Vagina (tissue), 2 donors: ENCODE measurements around the gene PCDHGA9. TPM values are rescaled to one million over a fixed set of nuclear protein-coding genes. Genes with fewer than 3 reads are reported as not detected.
A peak's percentile ranks its signal among the peaks of the same experiment; 100 is the strongest.

ENCODE experiments used
- DNase-seq, 2 donors: peaks; one replicate each; pipeline ENCODE4 v3.0.0-alpha.2; 2017; ENCODE audit errors: extremely low spot score in 2 of 2
- H3K27ac ChIP-seq: fragments of 200-600 bp; sonication (generic); one replicate; pipeline ENCODE4 v1.5.1; 2019
- H3K27me3 ChIP-seq: fragments of 200-600 bp; sonication (generic); one replicate; pipeline ENCODE4 v1.5.1; 2019
- H3K36me3 ChIP-seq, 2 donors: fragments of 200-600 bp; sonication (generic); one replicate each; pipeline ENCODE4 v1.5.1; 2017 to 2019
- H3K4me1 ChIP-seq: fragments of 200-600 bp; sonication (generic); one replicate; pipeline ENCODE4 v1.5.1; 2019
- H3K4me3 ChIP-seq, 2 donors: fragments of 200-600 bp; sonication (generic); 1 replicate in 1 of 2; 2 replicates in 1 of 2; pipeline ENCODE4 v1.5.1; 2016 to 2019
- H3K9me3 ChIP-seq: fragments of 200-600 bp; sonication (generic); one replicate; pipeline ENCODE4 v1.5.1; 2019
- POLR2A ChIP-seq, 2 donors: fragments of 450-650 bp; IDR thresholded peaks; one replicate each; pipeline ENCODE4 v1.6.1; 2017; ENCODE audit warnings: antibody characterized with exemption in 2 of 2, mild to moderate bottlenecking in 2 of 2, moderate library complexity in 2 of 2
- POLR2AphosphoS5 ChIP-seq, 2 donors: sonication (generic); formaldehyde crosslinking; IDR thresholded peaks; one replicate each; pipeline ENCODE4 v1.9.0; 2017; ENCODE audit warnings: antibody characterized with exemption in 2 of 2, mild to moderate bottlenecking in 2 of 2, low read depth in 1 of 2; ENCODE audit not compliant: insufficient read depth in 1 of 2
- intact Hi-C: fragments of 100-400 bp; cut with DNase I; formaldehyde crosslinking; loops from one replicate; pipeline ENCODE4 v1.15.1; 2023
- total RNA-seq: library from RNA; depleted of rRNA; stranded (reverse); fragments of >200 nt; gene quantifications from one replicate; pipeline ENCODE4 v1.2.3, GENCODE V29; 2016
- TF ChIP-seq, protein P1 (sequence below), 3 experiments: fragments of 450-650 bp in 2 of 3; fragments of 200-600 bp in 1 of 3; sonication (generic) in 1 of 3; IDR thresholded peaks; one replicate each; pipeline ENCODE4 v1.5.1; 2017 to 2019; ENCODE audit warnings: antibody characterized with exemption in 3 of 3, mild to moderate bottlenecking in 2 of 3, moderate library complexity in 2 of 3

Gene PCDHGA9
- total RNA-seq, 1 donor from 2014 or later: 8.8 TPM

DNA sequence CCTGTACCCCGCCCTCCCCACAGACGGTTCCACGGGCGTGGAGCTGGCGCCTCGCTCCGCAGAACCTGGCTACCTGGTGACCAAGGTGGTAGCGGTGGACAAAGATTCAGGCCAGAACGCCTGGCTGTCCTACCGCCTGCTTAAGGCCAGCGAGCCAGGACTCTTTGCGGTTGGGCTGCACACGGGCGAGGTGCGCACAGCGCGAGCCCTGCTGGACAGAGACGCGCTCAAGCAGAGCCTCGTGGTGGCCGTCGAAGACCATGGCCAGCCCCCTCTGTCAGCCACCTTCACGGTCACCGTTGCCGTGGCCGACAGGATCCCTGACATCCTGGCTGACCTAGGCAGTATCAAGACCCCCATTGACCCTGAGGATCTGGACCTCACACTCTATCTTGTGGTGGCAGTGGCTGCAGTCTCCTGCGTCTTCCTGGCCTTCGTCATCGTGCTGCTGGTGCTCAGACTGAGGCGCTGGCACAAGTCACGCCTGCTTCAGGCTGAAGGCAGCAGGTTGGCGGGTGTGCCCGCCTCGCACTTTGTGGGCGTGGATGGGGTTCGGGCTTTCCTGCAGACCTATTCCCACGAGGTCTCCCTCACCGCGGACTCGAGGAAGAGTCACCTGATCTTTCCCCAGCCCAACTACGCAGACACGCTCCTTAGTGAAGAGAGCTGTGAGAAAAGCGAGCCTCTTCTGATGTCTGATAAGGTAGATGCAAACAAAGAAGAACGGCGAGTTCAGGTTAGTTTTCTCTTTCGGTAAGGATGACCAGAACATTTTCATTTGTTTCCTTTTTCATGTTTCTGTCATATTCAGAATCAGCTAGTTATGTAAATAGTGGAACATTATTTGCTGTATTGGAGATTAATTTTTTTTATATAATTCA is 36.3 kb upstream of the PCDHGA9 start:
- Histone ChIP-seq H3K4me3 (no peak overlapping the region), H3K36me3 (peaks cover 0 to 8% of the 10 kb centered on the region in 2 donors), H3K9me3 (peaks cover 74% of the 10 kb centered on the region), H3K27ac (no peak overlapping the region), H3K4me1 (no peaks in the 10 kb centered on the region), H3K27me3 (no peaks in the 10 kb centered on the region)
- DNase-seq: no peak
- intact Hi-C loops: no loop called here
- no peak for TF ChIP-seq POLR2AphosphoS5 (IDR thresholded peaks at IDR 0.05; ENCODE audit: insufficient read depth in 1 of 2, low read depth in 1 of 2)
- TF ChIP-seq POLR2A (IDR thresholded peaks at IDR 0.05): no peak
- TF ChIP-seq, protein P1, sequence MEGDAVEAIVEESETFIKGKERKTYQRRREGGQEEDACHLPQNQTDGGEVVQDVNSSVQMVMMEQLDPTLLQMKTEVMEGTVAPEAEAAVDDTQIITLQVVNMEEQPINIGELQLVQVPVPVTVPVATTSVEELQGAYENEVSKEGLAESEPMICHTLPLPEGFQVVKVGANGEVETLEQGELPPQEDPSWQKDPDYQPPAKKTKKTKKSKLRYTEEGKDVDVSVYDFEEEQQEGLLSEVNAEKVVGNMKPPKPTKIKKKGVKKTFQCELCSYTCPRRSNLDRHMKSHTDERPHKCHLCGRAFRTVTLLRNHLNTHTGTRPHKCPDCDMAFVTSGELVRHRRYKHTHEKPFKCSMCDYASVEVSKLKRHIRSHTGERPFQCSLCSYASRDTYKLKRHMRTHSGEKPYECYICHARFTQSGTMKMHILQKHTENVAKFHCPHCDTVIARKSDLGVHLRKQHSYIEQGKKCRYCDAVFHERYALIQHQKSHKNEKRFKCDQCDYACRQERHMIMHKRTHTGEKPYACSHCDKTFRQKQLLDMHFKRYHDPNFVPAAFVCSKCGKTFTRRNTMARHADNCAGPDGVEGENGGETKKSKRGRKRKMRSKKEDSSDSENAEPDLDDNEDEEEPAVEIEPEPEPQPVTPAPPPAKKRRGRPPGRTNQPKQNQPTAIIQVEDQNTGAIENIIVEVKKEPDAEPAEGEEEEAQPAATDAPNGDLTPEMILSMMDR (IDR thresholded peaks at IDR 0.05): no peak

DNA sequence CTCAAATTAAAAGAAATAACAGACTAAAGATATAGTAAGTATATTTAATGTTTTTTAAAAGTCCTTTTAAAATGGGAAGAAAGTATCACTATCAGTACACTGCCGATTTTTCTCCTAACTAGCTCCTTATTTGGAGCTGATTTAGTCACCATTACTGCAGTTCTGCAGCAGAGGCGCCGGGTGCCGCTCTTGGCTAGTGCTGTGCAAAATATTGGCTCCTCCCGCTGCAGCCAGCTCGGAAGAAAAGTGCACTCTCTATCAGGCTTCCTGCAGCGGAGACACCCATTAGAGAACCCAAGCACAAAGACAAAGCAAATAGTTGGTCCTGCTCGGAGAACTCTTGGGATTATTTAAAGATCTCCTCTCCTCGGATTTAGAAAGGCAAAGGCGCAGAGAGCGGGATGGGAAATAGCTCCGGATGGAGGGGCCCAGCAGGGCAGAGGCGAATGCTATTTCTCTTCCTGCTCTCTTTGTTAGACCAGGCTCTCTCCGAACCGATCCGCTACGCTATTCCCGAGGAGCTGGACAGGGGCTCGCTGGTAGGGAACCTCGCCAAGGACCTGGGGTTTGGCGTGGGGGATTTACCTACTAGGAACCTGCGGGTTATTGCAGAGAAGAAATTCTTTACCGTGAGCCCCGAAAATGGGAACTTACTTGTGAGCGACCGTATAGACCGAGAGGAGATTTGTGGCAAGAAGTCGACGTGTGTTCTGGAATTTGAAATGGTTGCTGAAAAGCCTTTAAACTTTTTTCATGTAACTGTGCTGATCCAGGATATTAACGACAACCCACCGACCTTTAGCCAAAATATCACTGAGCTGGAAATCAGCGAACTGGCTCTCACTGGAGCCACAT is 32.4 kb upstream of the PCDHGA9 start, which contains the start of gene PCDHGB3:
PCDHGB3 (plus strand) TSS at position 249 of the 855 bp plus-strand sequence; CDS start at position 402, 153 bp downstream.
- Histone ChIP-seq H3K4me3 (peak within 1 kb of the TSS; percentile 7 to 9), H3K27ac (no peak within 1 kb of the TSS), H3K9me3 (peaks cover 87% of the 10 kb centered on the region), H3K27me3 (no peaks in the 10 kb centered on the region), H3K36me3 (peaks cover 0 to 15% of the 10 kb centered on the region in 2 donors), H3K4me1 (no peaks in the 10 kb centered on the region)
- TF ChIP-seq POLR2AphosphoS5 (IDR thresholded peaks at IDR 0.05; ENCODE audit: insufficient read depth in 1 of 2, low read depth in 1 of 2) (no peak), POLR2A (IDR thresholded peaks at IDR 0.05) (no peak)
- TF ChIP-seq, protein P1 (IDR thresholded peaks at IDR 0.05): no peak
- intact Hi-C loops: no loop called here
- no peak for DNase-seq

DNA sequence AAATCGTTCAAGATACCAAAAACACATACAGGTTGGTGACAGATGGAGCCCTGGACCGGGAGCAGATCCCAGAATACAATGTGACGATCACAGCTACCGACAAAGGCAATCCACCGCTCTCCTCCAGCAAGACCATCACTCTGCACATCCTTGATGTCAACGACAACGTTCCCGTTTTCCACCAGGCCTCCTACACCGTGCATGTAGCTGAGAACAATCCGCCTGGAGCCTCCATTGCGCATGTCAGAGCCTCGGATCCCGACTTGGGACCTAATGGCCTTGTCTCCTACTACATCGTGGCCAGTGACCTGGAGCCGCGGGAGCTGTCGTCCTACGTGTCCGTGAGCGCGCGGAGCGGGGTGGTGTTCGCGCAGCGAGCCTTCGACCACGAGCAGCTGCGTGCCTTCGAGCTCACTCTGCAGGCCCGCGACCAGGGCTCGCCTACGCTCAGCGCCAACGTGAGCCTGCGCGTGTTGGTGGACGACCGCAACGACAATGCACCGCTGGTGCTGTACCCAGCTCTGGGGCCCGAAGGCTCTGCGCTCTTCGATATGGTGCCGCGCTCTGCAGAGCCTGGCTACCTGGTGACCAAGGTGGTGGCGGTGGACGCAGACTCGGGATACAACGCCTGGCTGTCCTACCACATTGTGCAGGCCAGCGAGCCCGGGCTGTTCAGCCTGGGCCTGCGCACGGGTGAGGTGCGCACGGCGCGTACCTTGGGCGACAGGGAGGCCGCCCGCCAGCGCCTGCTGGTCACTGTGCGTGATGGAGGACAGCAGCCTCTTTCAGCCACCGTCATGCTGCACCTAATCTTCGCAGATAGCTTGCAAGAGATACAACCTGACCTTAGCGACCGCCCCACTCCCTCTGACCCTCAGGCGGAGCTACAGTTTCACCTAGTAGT is 30.8 kb upstream of the PCDHGA9 start:
- peaks cover 0 to 15% of the 10 kb centered on the region in 2 donors for H3K36me3 ChIP-seq
- H3K27ac ChIP-seq: no peak overlapping the region
- no peak overlapping the region for H3K4me3 ChIP-seq
- H3K27me3 ChIP-seq: no peaks in the 10 kb centered on the region
- DNase-seq: no peak
- H3K4me1 ChIP-seq: no peaks in the 10 kb centered on the region
- peaks cover 83% of the 10 kb centered on the region for H3K9me3 ChIP-seq
- TF ChIP-seq, protein P1 (IDR thresholded peaks at IDR 0.05): no peak
- TF ChIP-seq POLR2A (IDR thresholded peaks at IDR 0.05) (no peak), POLR2AphosphoS5 (IDR thresholded peaks at IDR 0.05; ENCODE audit: insufficient read depth in 1 of 2, low read depth in 1 of 2) (no peak)
- intact Hi-C loops: no loop called here

DNA sequence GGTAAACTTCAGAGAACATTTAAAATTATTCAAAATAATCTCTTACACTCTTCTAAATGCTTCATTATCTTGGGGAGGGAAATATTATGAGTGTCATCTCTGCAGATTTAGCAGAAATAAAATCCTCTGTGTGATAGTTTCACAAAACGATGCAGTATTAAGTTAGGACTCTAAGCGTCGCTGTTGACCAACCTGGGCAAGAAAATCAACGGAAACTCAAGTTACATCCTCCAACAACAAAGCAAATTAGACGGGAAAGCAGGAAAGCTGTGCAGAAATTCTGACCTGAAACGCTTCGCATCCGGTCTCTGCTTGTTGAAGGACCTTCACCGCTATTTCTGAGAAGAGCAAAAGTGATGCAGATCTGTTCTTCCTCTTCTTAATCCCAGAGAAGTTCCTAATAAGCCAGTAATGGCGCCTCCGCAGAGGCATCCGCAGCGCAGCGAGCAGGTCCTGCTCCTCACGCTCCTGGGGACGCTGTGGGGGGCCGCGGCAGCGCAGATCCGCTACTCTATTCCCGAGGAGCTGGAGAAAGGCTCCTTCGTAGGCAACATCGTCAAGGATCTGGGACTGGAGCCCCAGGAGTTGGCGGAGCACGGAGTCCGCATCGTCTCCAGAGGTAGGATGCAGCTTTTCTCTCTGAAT is 28.8 kb upstream of the PCDHGA9 start, which contains the start of gene PCDHGA6:
PCDHGA6 (plus strand) TSS at position 219 of the 645 bp plus-strand sequence; CDS start at position 412, 193 bp downstream.
- no peaks in the 10 kb centered on the region for H3K4me1 ChIP-seq
- H3K4me3 ChIP-seq: peak within 1 kb of the TSS; percentile 1 to 26
- peaks cover 0 to 15% of the 10 kb centered on the region in 2 donors for H3K36me3 ChIP-seq
- peaks cover 87% of the 10 kb centered on the region for H3K9me3 ChIP-seq
- TF ChIP-seq POLR2A (IDR thresholded peaks at IDR 0.05) (no peak), POLR2AphosphoS5 (IDR thresholded peaks at IDR 0.05; ENCODE audit: insufficient read depth in 1 of 2, low read depth in 1 of 2) (peak in 1 of 2 donors; percentile 15)
- TF ChIP-seq, protein P1 (IDR thresholded peaks at IDR 0.05): peak in 1 of 3 experiments; percentile 8
- DNase-seq: no peak
- intact Hi-C loops: no loop called here
- H3K27me3 ChIP-seq: no peaks in the 10 kb centered on the region
- no peak within 1 kb of the TSS for H3K27ac ChIP-seq
